Ectodermal cell (in vitro differentiated cells): Measurements from ENCODE around the gene CMC1.
"Not testable (repeated sequence)": the region's sequence is repeated elsewhere in the genome, so short reads cannot be mapped to it uniquely, and the experiment has no call there.

Source experiments
- H3K27ac ChIP-seq: 2 replicates; pipeline ENCODE4 v1.7.0; 2013; ENCODE audit warnings: mild to moderate bottlenecking, low read depth, low read length; ENCODE audit not compliant: insufficient read depth, poor library complexity, severe bottlenecking
- H3K27me3 ChIP-seq: 2 replicates; pipeline ENCODE4 v1.7.0; 2013; ENCODE audit warnings: mild to moderate bottlenecking, low read length; ENCODE audit not compliant: insufficient read depth, control insufficient read depth, poor library complexity, severe bottlenecking
- H3K36me3 ChIP-seq: one replicate; pipeline ENCODE4 v1.7.0; 2013; ENCODE audit warnings: low read length; ENCODE audit not compliant: control insufficient read depth, insufficient read depth
- H3K4me1 ChIP-seq: one replicate; pipeline ENCODE4 v1.7.0; 2013; ENCODE audit warnings: low read length; ENCODE audit not compliant: control insufficient read depth, insufficient read depth
- H3K4me3 ChIP-seq: 2 replicates; pipeline ENCODE4 v1.7.0; 2013; ENCODE audit warnings: low read depth, low read length, control low read depth; ENCODE audit not compliant: insufficient read depth
- H3K9me3 ChIP-seq: 2 replicates; pipeline ENCODE4 v1.7.0; 2013; ENCODE audit warnings: mild to moderate bottlenecking, low read length, moderate library complexity; ENCODE audit not compliant: control insufficient read depth
- WGBS, 2 experiments: methylation state at CpG; one replicate each; pipeline ENCODE4 v1.1.7; 2013; ENCODE audit warnings: missing lambda C conversion rate in 2 of 2; 5-methylcytosine and 5-hydroxymethylcytosine counted together

The CMC1 gene

DNA sequence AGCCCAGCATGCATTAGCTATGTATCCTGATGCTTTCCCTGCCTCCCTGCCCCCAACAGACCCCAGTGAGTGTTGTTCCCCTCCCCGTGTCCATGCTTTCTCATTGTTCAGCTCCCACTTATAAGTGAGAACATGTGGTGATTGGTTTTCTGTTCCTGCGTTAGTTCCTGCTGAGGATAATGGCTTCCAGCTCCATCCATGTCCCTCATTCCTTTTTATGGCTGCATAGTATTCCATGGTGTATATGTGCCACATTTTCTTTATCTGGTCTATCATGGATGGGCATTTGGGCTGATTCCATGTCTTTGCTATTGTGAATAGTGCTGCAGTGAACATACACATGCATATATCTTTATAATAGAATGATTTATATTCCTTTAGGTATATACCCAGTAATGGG, 28.5 kb downstream of the CMC1 start:
- WGBS, 2 experiments = 86 to 95% methylated on average over 2 of the region's 2 CpGs
- not testable (repeated sequence) for H3K27me3 ChIP-seq, H3K27ac ChIP-seq, H3K9me3 ChIP-seq, H3K36me3 ChIP-seq, H3K4me3 ChIP-seq, H3K4me1 ChIP-seq

- Histone ChIP-seq H3K4me1 (no peaks in the 10 kb centered on the region), H3K9me3 (no peaks in the 10 kb centered on the region), H3K27ac (no peak overlapping the region), H3K36me3 (no peaks in the 10 kb centered on the region), H3K4me3 (no peak overlapping the region), H3K27me3 (no peaks in the 10 kb centered on the region)
Observed at GRCh38 chr3:28273837-28274236, 32.4 kb downstream of the CMC1 start.

GRCh38 chr3:28278918-28279317, 37.5 kb downstream of the CMC1 start:
- H3K9me3 ChIP-seq = no peaks in the 10 kb centered on the region
- 94 to 96% methylated on average over 2 of the region's 2 CpGs for WGBS, 2 experiments
- no peak overlapping the region for H3K4me3 ChIP-seq
- no peaks in the 10 kb centered on the region for H3K27me3 ChIP-seq
- no peak overlapping the region for H3K27ac ChIP-seq
- H3K36me3 ChIP-seq = no peaks in the 10 kb centered on the region
- no peaks in the 10 kb centered on the region for H3K4me1 ChIP-seq

DNA sequence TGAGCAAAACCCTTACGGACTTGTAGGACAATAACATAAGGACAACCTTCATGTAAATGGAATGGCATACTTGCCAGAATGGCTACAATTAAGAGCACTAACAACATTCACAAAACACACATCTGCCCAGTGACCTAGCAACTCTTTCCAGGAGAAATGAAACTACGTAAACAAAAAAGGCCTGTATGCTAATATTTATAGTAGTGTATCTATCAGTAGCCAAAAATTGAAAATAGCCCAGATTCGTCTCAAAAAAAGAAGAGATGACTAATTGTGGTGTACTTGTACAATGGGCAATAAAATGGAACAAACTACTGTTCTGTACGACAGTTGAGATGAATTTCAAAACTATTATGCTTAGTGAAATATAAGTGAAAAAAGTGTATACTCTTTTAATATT, 38.4 kb downstream of the CMC1 start:
- 72 to 100% methylated on average over 2 to 3 of the region's 4 CpGs for WGBS, 2 experiments
- Histone ChIP-seq H3K4me1 (no peaks in the 10 kb centered on the region), H3K36me3 (no peaks in the 10 kb centered on the region), H3K27ac (no peak overlapping the region), H3K4me3 (no peak overlapping the region), H3K9me3 (no peaks in the 10 kb centered on the region), H3K27me3 (no peaks in the 10 kb centered on the region)

DNA sequence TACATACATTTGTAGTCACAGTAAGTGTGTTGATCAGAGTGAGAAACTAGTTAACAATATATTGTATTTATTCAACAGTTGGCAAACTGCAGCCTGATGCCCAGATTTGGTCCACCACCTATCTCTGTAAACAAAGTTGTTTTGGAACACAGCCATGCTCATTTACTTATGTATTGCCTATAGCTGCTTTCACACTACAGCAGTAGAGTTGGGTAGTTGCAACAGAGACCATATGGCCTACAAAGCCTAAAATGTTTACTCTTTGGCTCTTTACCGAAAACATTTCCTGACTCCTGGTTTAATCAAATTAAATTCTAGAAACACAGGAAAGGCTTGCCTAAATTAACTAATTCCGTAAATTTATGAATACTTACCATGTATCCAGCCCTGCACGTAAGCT, 39.4 kb downstream of the CMC1 start:
- no peak overlapping the region for H3K4me3 ChIP-seq
- no peaks in the 10 kb centered on the region for H3K9me3 ChIP-seq
- H3K36me3 ChIP-seq = no peaks in the 10 kb centered on the region
- H3K27me3 ChIP-seq = no peaks in the 10 kb centered on the region
- H3K4me1 ChIP-seq = no peaks in the 10 kb centered on the region
- no peak overlapping the region for H3K27ac ChIP-seq
- WGBS, 2 experiments = 94 to 100% methylated on average over 3 of the region's 3 CpGs

GRCh38 chr3:28286595-28286994, 45.2 kb downstream of the CMC1 start:
- H3K27ac ChIP-seq = no peak overlapping the region
- H3K27me3 ChIP-seq = no peaks in the 10 kb centered on the region
- no peaks in the 10 kb centered on the region for H3K4me1 ChIP-seq
- H3K4me3 ChIP-seq = no peak overlapping the region
- H3K36me3 ChIP-seq = no peaks in the 10 kb centered on the region
- H3K9me3 ChIP-seq = no peaks in the 10 kb centered on the region

DNA sequence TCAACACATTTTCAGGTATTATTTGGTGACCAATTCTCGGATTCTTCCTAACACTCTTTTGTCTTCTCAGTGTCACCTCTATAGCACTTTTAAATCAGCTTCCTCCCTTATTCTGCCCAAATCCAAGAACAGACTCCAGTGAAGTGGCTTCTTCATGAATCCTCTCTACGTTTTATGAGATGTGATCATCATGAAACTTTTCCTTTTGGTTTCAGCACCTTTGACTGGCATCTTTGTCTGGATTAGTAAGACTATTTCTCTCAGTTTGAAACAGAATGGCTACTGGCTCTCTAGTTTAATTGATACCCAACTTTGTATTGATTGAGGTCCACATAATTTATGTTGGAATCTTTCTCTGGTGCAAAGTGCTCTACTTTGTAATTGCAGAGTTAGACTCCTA, 45.6 kb downstream of the CMC1 start:
- Histone ChIP-seq H3K27me3 (no peaks in the 10 kb centered on the region), H3K4me1 (no peaks in the 10 kb centered on the region), H3K36me3 (no peaks in the 10 kb centered on the region), H3K4me3 (no peak overlapping the region), H3K9me3 (no peaks in the 10 kb centered on the region), H3K27ac (no peak overlapping the region)
- 90 to 93% methylated on average over 2 of the region's 2 CpGs for WGBS, 2 experiments

DNA sequence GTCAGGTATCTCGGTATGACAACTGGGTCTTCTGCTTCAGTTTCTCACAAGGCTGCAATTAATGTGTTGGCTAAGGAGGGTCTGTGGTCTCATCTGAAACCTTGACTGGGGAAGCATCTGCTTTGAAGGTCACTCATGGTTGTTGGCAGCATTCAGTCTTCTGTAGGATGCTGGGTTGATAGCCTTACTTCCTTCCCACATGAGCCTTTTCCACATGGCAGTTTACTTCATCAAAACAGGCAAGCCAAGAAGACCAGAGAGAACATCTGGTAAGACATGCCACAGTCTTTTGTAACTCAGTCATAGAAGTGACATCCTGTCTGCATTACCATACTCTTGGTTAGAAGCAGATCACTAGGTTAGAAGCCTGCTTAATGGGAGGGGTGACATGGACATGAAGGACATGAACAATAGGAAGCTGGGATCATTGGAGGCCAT, 49.5 kb downstream of the CMC1 start:
- no peak overlapping the region for H3K4me3 ChIP-seq
- no peak overlapping the region for H3K27ac ChIP-seq
- no peaks in the 10 kb centered on the region for H3K27me3 ChIP-seq
- H3K9me3 ChIP-seq = no peaks in the 10 kb centered on the region
- no peaks in the 10 kb centered on the region for H3K4me1 ChIP-seq
- H3K36me3 ChIP-seq = no peaks in the 10 kb centered on the region
- WGBS, 2 experiments = 94 to 100% methylated on average over 1 of the region's 1 CpG

DNA sequence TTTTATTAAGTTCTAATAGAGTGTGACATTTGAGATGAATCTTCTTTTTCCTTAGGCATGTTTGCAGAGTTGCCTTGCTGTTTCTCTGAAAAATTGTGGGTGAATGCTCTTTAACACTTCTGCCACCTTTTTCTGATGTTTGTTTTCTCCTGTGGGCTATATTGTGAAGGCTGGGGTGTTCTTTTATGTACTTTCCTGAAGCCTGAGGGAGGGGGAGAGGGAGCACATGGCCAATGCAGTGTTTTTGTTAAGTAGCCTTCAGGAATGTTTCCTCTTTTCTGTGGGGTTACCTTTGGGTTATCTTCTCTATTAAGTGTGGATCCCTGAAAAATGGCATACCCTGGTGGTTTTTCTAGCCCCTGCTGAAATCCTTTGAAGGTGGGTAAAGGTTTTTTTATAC, 50.2 kb downstream of the CMC1 start:
- Histone ChIP-seq H3K9me3 (no peaks in the 10 kb centered on the region), H3K4me1 (no peaks in the 10 kb centered on the region), H3K27me3 (no peaks in the 10 kb centered on the region), H3K27ac (no peak overlapping the region), H3K4me3 (no peak overlapping the region), H3K36me3 (no peaks in the 10 kb centered on the region)

DNA sequence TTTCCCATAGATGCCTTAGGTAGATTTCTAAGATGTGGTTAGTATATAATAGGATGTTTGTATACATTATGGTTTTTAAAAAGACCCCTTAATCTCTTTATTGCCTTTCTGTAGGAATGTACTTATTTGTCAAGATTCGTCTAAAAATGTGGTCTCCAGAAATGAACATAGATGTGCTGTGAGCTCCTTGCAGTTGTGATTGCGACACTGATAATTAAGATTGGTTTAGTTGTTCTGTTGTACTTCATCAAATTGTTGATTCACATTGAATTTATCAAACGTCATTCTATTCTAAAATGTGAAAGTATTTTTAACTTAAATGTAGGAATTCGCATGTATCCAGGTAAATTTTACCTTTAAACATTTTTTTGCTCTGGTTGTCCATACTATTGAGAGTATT, 51.2 kb downstream of the CMC1 start:
- WGBS, 2 experiments = 86 to 100% methylated on average over 2 to 4 of the region's 4 CpGs
- H3K36me3 ChIP-seq = no peaks in the 10 kb centered on the region
- H3K27me3 ChIP-seq = no peaks in the 10 kb centered on the region
- H3K4me1 ChIP-seq = no peaks in the 10 kb centered on the region
- H3K9me3 ChIP-seq = no peaks in the 10 kb centered on the region
- no peak overlapping the region for H3K27ac ChIP-seq
- no peak overlapping the region for H3K4me3 ChIP-seq

- Histone ChIP-seq H3K9me3 (no peaks in the 10 kb centered on the region), H3K4me3 (no peak overlapping the region), H3K27ac (no peak overlapping the region), H3K36me3 (no peaks in the 10 kb centered on the region), H3K4me1 (no peaks in the 10 kb centered on the region), H3K27me3 (no peaks in the 10 kb centered on the region)
- WGBS, 2 experiments = 90 to 100% methylated on average over 4 to 7 of the region's 7 CpGs
Observed at GRCh38 chr3:28294667-28295413, 53.4 kb downstream of the CMC1 start.
